ENCODE data around the gene SLC47A2.

- TF ChIP-seq CTCF (conservative IDR thresholded peaks at IDR 0.05 in 1 of 2, IDR thresholded peaks at IDR 0.05 in 1 of 2; ENCODE audit: low read depth in 1 of 2, low read length in 2 of 2) (no peak), EZH2 (IDR thresholded peaks at IDR 0.05; ENCODE audit: low read length, missing control alignments) (no peak)
These were observed 25.6 kb upstream of the SLC47A2 start for GRCh38 chr17:19741832-19742457.
